ENCODE measurements around the gene SEPTIN10. TPM values are rescaled to one million over a fixed set of nuclear protein-coding genes. Genes with fewer than 3 reads are reported as not detected.
"Not testable (repeated sequence)": the region's sequence is repeated elsewhere in the genome, so short reads cannot be mapped to it uniquely, and the experiment has no call there.

SEPTIN10 gene
- polyA plus RNA-seq, 2 donors, result 44.8 to 45.9 TPM

DNA sequence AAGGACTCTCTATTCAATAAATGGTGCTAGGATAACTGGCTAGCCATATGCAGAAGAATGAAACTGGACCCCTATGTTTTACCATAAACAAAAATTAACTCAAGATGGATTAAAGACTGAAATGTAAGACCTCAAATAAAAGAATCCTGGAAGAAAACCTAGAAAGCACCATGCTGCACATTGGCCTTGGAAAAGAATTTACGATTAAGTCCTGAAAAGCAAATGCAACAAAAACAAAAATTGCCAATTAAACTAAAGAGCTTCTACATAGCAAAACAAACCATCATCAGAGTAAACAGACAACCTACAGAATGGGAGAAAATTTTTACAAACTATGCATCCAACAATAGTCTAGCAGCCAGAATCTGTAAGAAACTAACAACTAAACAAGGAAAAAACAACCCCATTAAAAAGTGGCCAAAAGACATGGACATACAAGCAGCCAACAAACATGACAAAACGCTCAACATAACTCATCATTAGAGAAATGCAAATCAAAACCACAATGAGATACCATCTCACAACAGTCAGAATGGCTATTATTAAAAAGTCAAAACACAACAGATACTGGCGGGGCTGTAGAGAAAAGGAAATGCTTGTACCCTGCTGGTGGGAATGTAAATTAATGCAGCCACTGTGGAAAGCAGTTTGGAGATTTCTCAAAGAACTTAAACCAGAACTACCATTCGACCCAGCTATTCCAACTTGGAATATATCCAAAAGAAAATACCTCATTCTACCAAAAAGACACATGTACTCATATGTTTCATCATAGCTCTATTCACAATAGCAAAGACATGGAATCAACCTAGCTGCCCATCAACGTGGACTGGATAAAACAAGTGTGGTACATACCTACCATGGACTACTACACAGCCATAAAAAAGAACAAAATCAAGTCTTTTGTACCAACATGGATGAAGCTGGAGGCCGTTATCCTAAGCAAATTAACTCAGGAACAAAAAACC lies 30.6 kb downstream of the SEPTIN10 start:
- no peaks in the 10 kb centered on the region for H3K4me1 ChIP-seq (ENCODE audit: control insufficient read depth in 2 of 2, insufficient read depth in 2 of 2, low read length in 1 of 2)
- no peaks in the 10 kb centered on the region for H3K27me3 ChIP-seq (ENCODE audit: control insufficient read depth in 1 of 2, insufficient read depth in 2 of 2, low read length in 2 of 2)
- H3K36me3 ChIP-seq (ENCODE audit: control insufficient read depth in 2 of 2, insufficient read depth in 2 of 2, low read length in 1 of 2), result no peaks in the 10 kb centered on the region
- H3K27ac ChIP-seq (ENCODE audit: low read depth in 2 of 2, low read length in 1 of 2), result no peak overlapping the region
- H3K9me3 ChIP-seq (ENCODE audit: control insufficient read depth in 2 of 2, insufficient read depth in 1 of 2, low read depth in 1 of 2, low read length in 1 of 2), result no peaks in the 10 kb centered on the region
- 85% methylated on average over 6 of the region's 6 CpGs for WGBS, 2 donors
- no peak overlapping the region for H3K4me3 ChIP-seq (ENCODE audit: low read depth in 1 of 2, low read length in 2 of 2)

DNA sequence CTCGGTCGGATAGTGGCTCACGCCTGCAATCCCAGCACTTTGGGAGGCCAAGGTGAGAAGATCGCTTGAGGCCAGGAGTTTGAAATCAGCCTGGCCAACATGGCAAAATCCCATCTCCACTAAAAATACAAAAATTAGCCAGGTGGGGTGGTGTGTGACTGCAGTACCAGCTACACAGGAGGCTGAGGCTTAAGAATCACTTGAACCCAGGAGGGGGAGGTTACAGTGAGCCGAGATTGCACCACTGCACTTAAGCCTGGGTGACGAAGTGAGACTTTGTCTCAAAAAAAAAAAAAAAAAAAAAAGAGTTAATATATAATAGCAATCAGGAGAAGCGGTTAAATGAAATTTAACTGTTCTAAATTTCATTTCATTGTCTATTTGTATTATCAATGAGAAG lies 36.1 kb downstream of the SEPTIN10 start:
- H3K9me3 ChIP-seq (ENCODE audit: control insufficient read depth in 2 of 2, insufficient read depth in 1 of 2, low read depth in 1 of 2, low read length in 1 of 2); H3K27me3 ChIP-seq (ENCODE audit: control insufficient read depth in 1 of 2, insufficient read depth in 2 of 2, low read length in 2 of 2); H3K4me1 ChIP-seq (ENCODE audit: control insufficient read depth in 2 of 2, insufficient read depth in 2 of 2, low read length in 1 of 2); H3K4me3 ChIP-seq (ENCODE audit: low read depth in 1 of 2, low read length in 2 of 2); H3K36me3 ChIP-seq (ENCODE audit: control insufficient read depth in 2 of 2, insufficient read depth in 2 of 2, low read length in 1 of 2); H3K27ac ChIP-seq (ENCODE audit: low read depth in 2 of 2, low read length in 1 of 2): not testable (repeated sequence)
- WGBS, 2 donors, result 93 to 94% methylated on average over 7 of the region's 7 CpGs

DNA sequence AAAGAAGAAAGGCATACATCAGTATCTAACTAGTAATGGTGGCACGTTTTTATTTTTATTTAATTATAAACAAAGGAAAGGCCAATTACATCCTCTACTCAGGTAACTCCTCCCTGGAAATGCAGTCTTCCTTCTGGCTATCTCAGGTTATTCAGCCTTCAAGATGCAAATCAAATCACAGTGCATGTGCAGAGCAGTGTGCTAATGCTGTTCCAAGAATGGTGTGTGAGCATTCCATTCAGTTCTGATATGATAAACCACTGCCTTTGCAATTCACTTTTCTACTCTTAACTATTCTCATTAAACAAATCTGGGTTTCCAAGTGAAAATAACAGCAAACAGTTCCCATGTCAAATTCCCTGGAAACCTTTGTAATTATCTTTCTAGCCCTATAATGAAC lies 38.4 kb downstream of the SEPTIN10 start:
- Histone ChIP-seq H3K4me3 (ENCODE audit: low read depth in 1 of 2, low read length in 2 of 2) (no peak overlapping the region), H3K4me1 (ENCODE audit: control insufficient read depth in 2 of 2, insufficient read depth in 2 of 2, low read length in 1 of 2) (no peaks in the 10 kb centered on the region), H3K27ac (ENCODE audit: low read depth in 2 of 2, low read length in 1 of 2) (no peak overlapping the region), H3K9me3 (ENCODE audit: control insufficient read depth in 2 of 2, insufficient read depth in 1 of 2, low read depth in 1 of 2, low read length in 1 of 2) (no peaks in the 10 kb centered on the region), H3K36me3 (ENCODE audit: control insufficient read depth in 2 of 2, insufficient read depth in 2 of 2, low read length in 1 of 2) (peaks cover 0 to 7% of the 10 kb centered on the region in 2 donors), H3K27me3 (ENCODE audit: control insufficient read depth in 1 of 2, insufficient read depth in 2 of 2, low read length in 2 of 2) (no peaks in the 10 kb centered on the region)
- WGBS, 2 donors, result 38 to 49% methylated on average over 1 of the region's 1 CpG

DNA sequence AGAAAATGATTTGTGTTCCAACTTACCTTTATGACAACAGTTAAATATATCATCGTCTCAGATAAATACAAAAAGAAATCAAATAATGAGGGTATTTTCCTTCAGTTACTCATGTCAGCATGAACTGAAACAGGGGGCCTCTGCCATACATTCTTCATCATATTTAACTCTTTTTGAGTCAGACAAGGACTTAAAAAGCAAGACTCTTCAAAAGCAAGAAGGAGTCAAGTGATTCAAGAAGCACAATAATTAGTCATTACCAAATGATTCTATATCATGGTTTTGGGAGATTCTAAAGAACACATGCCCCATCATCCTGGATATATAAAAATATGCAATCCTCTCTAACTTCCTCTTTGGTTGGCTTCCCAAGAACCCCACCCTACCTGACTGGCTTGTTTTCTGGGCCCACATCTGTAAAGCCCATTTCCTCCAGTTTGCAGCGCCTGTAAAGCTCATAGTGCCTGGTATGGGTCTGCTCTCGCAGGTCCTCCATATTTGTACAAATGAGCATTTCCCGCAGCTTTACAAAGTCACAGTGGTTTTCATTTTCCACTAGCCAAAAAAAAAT lies 49.7 kb downstream of the SEPTIN10 start:
- peaks cover 0 to 2% of the 10 kb centered on the region in 2 donors for H3K36me3 ChIP-seq (ENCODE audit: control insufficient read depth in 2 of 2, insufficient read depth in 2 of 2, low read length in 1 of 2)
- H3K4me1 ChIP-seq (ENCODE audit: control insufficient read depth in 2 of 2, insufficient read depth in 2 of 2, low read length in 1 of 2), result peaks cover 0 to 2% of the 10 kb centered on the region in 2 donors
- no peaks in the 10 kb centered on the region for H3K9me3 ChIP-seq (ENCODE audit: control insufficient read depth in 2 of 2, insufficient read depth in 1 of 2, low read depth in 1 of 2, low read length in 1 of 2)
- no peak overlapping the region for H3K4me3 ChIP-seq (ENCODE audit: low read depth in 1 of 2, low read length in 2 of 2)
- no peaks in the 10 kb centered on the region for H3K27me3 ChIP-seq (ENCODE audit: control insufficient read depth in 1 of 2, insufficient read depth in 2 of 2, low read length in 2 of 2)
- 80 to 81% methylated on average over 4 of the region's 4 CpGs for WGBS, 2 donors
- peak overlapping the region; percentile 31 to 55 for H3K27ac ChIP-seq (ENCODE audit: low read depth in 2 of 2, low read length in 1 of 2)

DNA sequence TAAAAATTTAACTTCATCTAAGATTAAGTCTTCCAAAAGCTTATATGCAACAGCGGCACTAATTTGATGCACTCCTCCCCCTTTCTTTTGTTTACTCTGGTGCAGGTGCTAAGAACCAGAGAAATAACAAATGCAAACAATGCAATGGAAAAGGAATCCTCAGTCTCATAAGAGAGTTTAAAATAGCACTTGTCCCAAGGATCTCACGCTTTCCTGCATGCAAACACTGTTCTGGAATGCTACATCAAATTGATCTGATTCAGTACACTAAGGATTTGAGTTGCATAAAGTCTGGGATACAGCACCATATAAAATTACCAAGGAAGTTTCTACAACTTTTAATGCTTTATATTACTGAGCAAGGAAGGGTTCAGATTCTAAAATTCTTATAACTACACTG lies 50.5 kb downstream of the SEPTIN10 start:
- peaks cover 0 to 2% of the 10 kb centered on the region in 2 donors for H3K4me1 ChIP-seq (ENCODE audit: control insufficient read depth in 2 of 2, insufficient read depth in 2 of 2, low read length in 1 of 2)
- peaks cover 0 to 2% of the 10 kb centered on the region in 2 donors for H3K36me3 ChIP-seq (ENCODE audit: control insufficient read depth in 2 of 2, insufficient read depth in 2 of 2, low read length in 1 of 2)
- H3K27ac ChIP-seq (ENCODE audit: low read depth in 2 of 2, low read length in 1 of 2), result no peak overlapping the region
- 67 to 82% methylated on average over 2 of the region's 2 CpGs for WGBS, 2 donors
- H3K27me3 ChIP-seq (ENCODE audit: control insufficient read depth in 1 of 2, insufficient read depth in 2 of 2, low read length in 2 of 2), result no peaks in the 10 kb centered on the region
- no peak overlapping the region for H3K4me3 ChIP-seq (ENCODE audit: low read depth in 1 of 2, low read length in 2 of 2)
- no peaks in the 10 kb centered on the region for H3K9me3 ChIP-seq (ENCODE audit: control insufficient read depth in 2 of 2, insufficient read depth in 1 of 2, low read depth in 1 of 2, low read length in 1 of 2)

DNA sequence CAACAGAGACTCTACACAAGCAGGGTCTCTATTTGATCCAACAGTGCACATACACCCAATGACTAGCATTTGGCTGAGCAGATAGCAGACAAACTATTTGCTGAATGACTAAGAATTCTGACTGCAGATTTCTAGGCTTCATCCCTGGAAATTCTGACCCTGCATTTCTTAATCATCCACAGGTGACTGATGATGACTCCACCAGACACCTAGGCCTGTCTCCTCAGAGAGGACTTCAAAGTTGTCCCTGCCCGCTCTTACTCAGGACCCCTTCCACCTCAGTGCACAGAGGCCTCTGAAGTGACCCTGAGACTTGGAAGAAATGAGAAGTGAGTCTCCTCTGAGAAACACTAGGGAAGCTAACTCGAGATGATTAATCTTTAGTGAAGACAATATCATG lies 51.3 kb downstream of the SEPTIN10 start:
- H3K36me3 ChIP-seq (ENCODE audit: control insufficient read depth in 2 of 2, insufficient read depth in 2 of 2, low read length in 1 of 2), result peaks cover 0 to 2% of the 10 kb centered on the region in 2 donors
- no peaks in the 10 kb centered on the region for H3K9me3 ChIP-seq (ENCODE audit: control insufficient read depth in 2 of 2, insufficient read depth in 1 of 2, low read depth in 1 of 2, low read length in 1 of 2)
- WGBS, 2 donors, result 88 to 98% methylated on average over 2 of the region's 2 CpGs
- H3K27me3 ChIP-seq (ENCODE audit: control insufficient read depth in 1 of 2, insufficient read depth in 2 of 2, low read length in 2 of 2), result no peaks in the 10 kb centered on the region
- no peak overlapping the region for H3K4me3 ChIP-seq (ENCODE audit: low read depth in 1 of 2, low read length in 2 of 2)
- peaks cover 0 to 2% of the 10 kb centered on the region in 2 donors for H3K4me1 ChIP-seq (ENCODE audit: control insufficient read depth in 2 of 2, insufficient read depth in 2 of 2, low read length in 1 of 2)
- no peak overlapping the region for H3K27ac ChIP-seq (ENCODE audit: low read depth in 2 of 2, low read length in 1 of 2)

DNA sequence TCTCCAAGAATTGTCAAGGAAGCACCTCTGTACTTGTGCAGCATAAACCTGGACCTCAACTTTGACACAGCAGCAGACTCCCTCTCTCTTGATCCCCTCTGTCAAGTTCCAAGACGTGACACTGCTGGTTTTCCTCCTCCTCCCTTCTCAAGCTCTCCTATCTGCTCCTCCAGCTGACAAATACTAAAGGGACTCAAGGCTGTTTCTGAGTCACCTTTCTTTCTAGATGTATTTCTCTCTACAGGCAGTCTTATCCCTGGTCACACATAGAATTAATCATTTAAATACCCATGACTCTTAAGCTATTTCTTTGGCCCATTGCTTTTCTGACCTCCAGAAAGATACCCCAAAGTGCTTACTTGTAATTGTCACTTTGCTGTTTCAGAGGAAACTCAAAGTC lies 53.5 kb downstream of the SEPTIN10 start:
- H3K4me1 ChIP-seq (ENCODE audit: control insufficient read depth in 2 of 2, insufficient read depth in 2 of 2, low read length in 1 of 2), result peaks cover 0 to 2% of the 10 kb centered on the region in 2 donors
- H3K9me3 ChIP-seq (ENCODE audit: control insufficient read depth in 2 of 2, insufficient read depth in 1 of 2, low read depth in 1 of 2, low read length in 1 of 2), result no peaks in the 10 kb centered on the region
- WGBS, 2 donors, result 66 to 67% methylated on average over 1 of the region's 1 CpG
- H3K27ac ChIP-seq (ENCODE audit: low read depth in 2 of 2, low read length in 1 of 2), result peak overlapping the region; percentile 74 to 80
- H3K36me3 ChIP-seq (ENCODE audit: control insufficient read depth in 2 of 2, insufficient read depth in 2 of 2, low read length in 1 of 2), result peaks cover 0 to under 1% of the 10 kb centered on the region in 2 donors
- H3K4me3 ChIP-seq (ENCODE audit: low read depth in 1 of 2, low read length in 2 of 2), result no peak overlapping the region
- H3K27me3 ChIP-seq (ENCODE audit: control insufficient read depth in 1 of 2, insufficient read depth in 2 of 2, low read length in 2 of 2), result no peaks in the 10 kb centered on the region

DNA sequence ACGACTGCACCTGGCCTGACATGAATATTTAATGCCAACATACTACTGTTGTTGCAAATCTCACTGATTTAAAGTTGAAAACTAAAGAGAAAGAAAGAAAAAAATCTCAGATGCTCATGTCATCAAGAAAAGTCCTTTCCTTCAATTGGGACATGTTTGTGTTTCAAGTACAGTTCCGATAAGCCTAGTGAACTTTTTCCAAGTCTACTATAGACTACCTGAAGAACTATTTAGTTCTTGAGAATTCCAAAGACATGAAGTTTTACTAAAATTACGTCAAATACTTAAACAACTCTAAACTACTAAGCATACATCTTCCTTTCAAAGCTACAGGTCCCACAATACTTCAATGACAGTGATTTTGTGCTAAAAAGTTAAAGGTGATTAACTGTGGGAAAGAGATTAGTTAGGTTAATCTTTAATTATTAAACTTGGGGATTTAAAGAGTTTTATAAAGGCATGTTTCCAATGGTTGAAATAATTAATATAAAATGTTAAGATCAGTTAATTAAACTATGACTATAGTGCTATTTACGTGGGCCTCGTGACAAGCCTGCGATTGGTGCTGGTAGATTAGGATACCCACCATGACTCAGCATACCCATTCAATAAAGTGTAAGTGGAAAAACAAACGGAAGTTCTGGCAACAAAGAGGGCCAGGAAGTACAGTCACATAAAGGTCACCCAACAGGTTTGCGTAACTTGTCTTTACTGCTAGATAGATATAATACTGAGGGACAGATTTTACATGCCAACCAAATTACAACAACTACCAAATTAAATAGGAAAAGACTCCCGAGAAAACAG lies 55.5 kb downstream of the SEPTIN10 start:
- Histone ChIP-seq H3K4me3 (ENCODE audit: low read depth in 1 of 2, low read length in 2 of 2) (no peak overlapping the region), H3K9me3 (ENCODE audit: control insufficient read depth in 2 of 2, insufficient read depth in 1 of 2, low read depth in 1 of 2, low read length in 1 of 2) (no peaks in the 10 kb centered on the region), H3K4me1 (ENCODE audit: control insufficient read depth in 2 of 2, insufficient read depth in 2 of 2, low read length in 1 of 2) (peaks cover 0 to 2% of the 10 kb centered on the region in 2 donors), H3K27me3 (ENCODE audit: control insufficient read depth in 1 of 2, insufficient read depth in 2 of 2, low read length in 2 of 2) (no peaks in the 10 kb centered on the region), H3K36me3 (ENCODE audit: control insufficient read depth in 2 of 2, insufficient read depth in 2 of 2, low read length in 1 of 2) (peaks cover 0 to 2% of the 10 kb centered on the region in 2 donors), H3K27ac (ENCODE audit: low read depth in 2 of 2, low read length in 1 of 2) (peak overlapping the region in 1 of 2 donors; percentile 68)
- 42 to 52% methylated on average over 9 of the region's 9 CpGs for WGBS, 2 donors

DNA sequence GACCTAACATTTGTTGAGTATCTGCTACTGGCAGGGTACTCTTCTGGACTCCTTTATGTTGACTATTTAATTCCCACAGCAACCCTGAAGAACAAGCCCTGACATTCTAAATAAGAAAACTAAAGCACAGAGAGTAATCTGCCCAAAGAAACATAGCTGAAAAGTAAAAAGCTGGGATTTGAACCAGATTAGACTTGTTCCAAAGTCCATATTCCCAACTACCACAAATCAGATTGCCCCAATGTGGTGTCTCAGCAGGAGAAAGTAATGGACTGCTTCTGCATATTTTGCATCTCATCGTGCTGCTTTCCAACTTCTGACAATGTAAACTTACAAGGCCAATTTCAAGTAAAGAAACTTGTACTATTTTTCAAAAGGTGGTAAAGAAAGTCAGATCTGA lies 56.5 kb downstream of the SEPTIN10 start:
- Histone ChIP-seq H3K4me3 (ENCODE audit: low read depth in 1 of 2, low read length in 2 of 2) (no peak overlapping the region), H3K27me3 (ENCODE audit: control insufficient read depth in 1 of 2, insufficient read depth in 2 of 2, low read length in 2 of 2) (no peaks in the 10 kb centered on the region), H3K27ac (ENCODE audit: low read depth in 2 of 2, low read length in 1 of 2) (no peak overlapping the region), H3K4me1 (ENCODE audit: control insufficient read depth in 2 of 2, insufficient read depth in 2 of 2, low read length in 1 of 2) (peaks cover 0 to 2% of the 10 kb centered on the region in 2 donors), H3K36me3 (ENCODE audit: control insufficient read depth in 2 of 2, insufficient read depth in 2 of 2, low read length in 1 of 2) (peaks cover 0 to 2% of the 10 kb centered on the region in 2 donors), H3K9me3 (ENCODE audit: control insufficient read depth in 2 of 2, insufficient read depth in 1 of 2, low read depth in 1 of 2, low read length in 1 of 2) (no peaks in the 10 kb centered on the region)
- WGBS, 2 donors, result 67 to 71% methylated on average over 1 of the region's 1 CpG
